K562 (cell line): ENCODE measurements around the gene COL4A2. TPM values are rescaled to one million over a fixed set of nuclear protein-coding genes. Genes with fewer than 3 reads are reported as not detected.
A peak's percentile ranks its signal among the peaks of the same experiment; 100 is the strongest.

Experiments
- ATAC-seq: fragments of 200-7000 bp; cut with Tn5 transposase; 3 replicates; pipeline ENCODE4 v1.9.1; 2020; ENCODE audit warnings: moderate library complexity
- BruUV-seq: library from RNA; stranded (reverse); fragments of 400-500 nt; replicated peaks from 2 replicates; lab custom pipeline; 2021; lab: Mats Ljungman, UMichigan
- CTCF ChIA-PET: fragments of 300-600 bp; formaldehyde crosslinking; extraction: SDS; loops from one replicate; lab custom pipeline; 2021; ENCODE audit warnings: low intra/inter-chr PET ratio; lab: Yijun Ruan, JAX
- POLR2A ChIA-PET: fragments of 300-600, 350-650 bp; sonication (Branson Sonifier 250); formaldehyde crosslinking; extraction: SDS; loops from one replicate; lab custom pipeline; 2021; ENCODE audit warnings: antibody characterized with exemption, inconsistent platforms; lab: Yijun Ruan, JAX
- DNase-seq, 4 experiments: peaks; one replicate each; pipeline versions ENCODE4 v3.0.0 to v3.0.0-alpha.2; 2011 to 2018; ENCODE audit warnings: low spot score in 3 of 4, mixed read lengths in 3 of 4; ENCODE audit errors: extremely low read depth in 1 of 4
- FAIRE-seq: peaks from 2 replicates; lab custom pipeline; 2011; peaks lifted over from hg19 to GRCh38; lab: Jason Lieb, UNC
- H2AFZ ChIP-seq: 2 replicates; pipeline ENCODE4 v1.6.0; 2011; ENCODE audit warnings: low read depth, low read length, control low read depth, inconsistent platforms
- H3K27ac ChIP-seq: fragments of 200-600 bp; 3 replicates; pipeline ENCODE4 v1.8.0; 2011; ENCODE audit warnings: low read depth, mild to moderate bottlenecking, control low read depth, inconsistent platforms, low read length, moderate library complexity, mixed read lengths; ENCODE audit errors: extremely low read depth
- H3K27me3 ChIP-seq, 2 experiments: fragments of 300-600 bp in 1 of 2; 2 replicates in 1 of 2; 3 replicates in 1 of 2; pipeline versions ENCODE4 v1.6.0 to v1.8.0; 2011; ENCODE audit warnings: inconsistent platforms in 2 of 2, low read length in 2 of 2, mild to moderate bottlenecking in 1 of 2, mixed read lengths in 1 of 2, moderate library complexity in 1 of 2; ENCODE audit not compliant: control insufficient read depth in 2 of 2, insufficient read depth in 2 of 2
- H3K36me3 ChIP-seq: fragments of 300-600 bp; 3 replicates; pipeline ENCODE4 v1.8.0; 2011; ENCODE audit warnings: mild to moderate bottlenecking, low read length, inconsistent platforms; ENCODE audit not compliant: control insufficient read depth, insufficient read depth
- H3K4me1 ChIP-seq, 2 experiments: fragments of 200-600 bp in 1 of 2; replicated peaks in 1 of 2; 2 replicates in 1 of 2; 3 replicates in 1 of 2; pipeline versions ENCODE4 v1.5.1 to v1.8.0; 2011; ENCODE audit warnings: inconsistent platforms in 2 of 2, low read length in 2 of 2, mild to moderate bottlenecking in 1 of 2, mixed read lengths in 1 of 2, moderate library complexity in 1 of 2; ENCODE audit not compliant: control insufficient read depth in 2 of 2, insufficient read depth in 2 of 2
- H3K4me2 ChIP-seq: 2 replicates; pipeline ENCODE4 v1.6.1; 2011; ENCODE audit warnings: low read length, control low read depth, inconsistent platforms, mixed read lengths; ENCODE audit not compliant: insufficient read depth
- H3K4me3 ChIP-seq: fragments of 200-600 bp; sonication (generic), shearing (Covaris generic); 2 replicates; pipeline ENCODE4 v1.5.1; 2016; ENCODE audit warnings: control low read depth, inconsistent platforms
- H3K79me2 ChIP-seq: fragments of 200-600 bp; 3 replicates; pipeline ENCODE4 v1.8.0; 2011; ENCODE audit warnings: low read length, inconsistent platforms; ENCODE audit not compliant: control insufficient read depth, insufficient read depth
- H3K9ac ChIP-seq, 2 experiments: 2 replicates each; pipeline versions ENCODE4 v1.6.0 to v1.6.1; 2011; ENCODE audit warnings: low read depth in 2 of 2, low read length in 2 of 2, control low read depth in 1 of 2, inconsistent platforms in 1 of 2, mild to moderate bottlenecking in 1 of 2, mixed read lengths in 1 of 2; ENCODE audit not compliant: insufficient read depth in 1 of 2
- H3K9me1 ChIP-seq: one replicate; pipeline ENCODE4 v1.6.0; 2011; ENCODE audit warnings: inconsistent platforms, mild to moderate bottlenecking, low read length, moderate library complexity; ENCODE audit not compliant: control insufficient read depth, insufficient read depth
- H3K9me3 ChIP-seq: replicated peaks from 2 replicates; pipeline ENCODE4 v1.5.1; 2011; ENCODE audit warnings: low read depth, low read length, inconsistent platforms; ENCODE audit not compliant: control insufficient read depth, insufficient read depth
- H4K20me1 ChIP-seq: replicated peaks from 2 replicates; pipeline ENCODE4 v1.6.1; 2011; ENCODE audit warnings: low read length, inconsistent platforms, mixed read lengths; ENCODE audit not compliant: control insufficient read depth, insufficient read depth
- C11orf30 ChIP-seq: fragments of 450-650 bp; IDR thresholded peaks from 2 replicates; pipeline ENCODE4 v1.6.1; 2016; ENCODE audit warnings: low read depth, mild to moderate bottlenecking
- CSDE1 ChIP-seq, 2 experiments: fragments of 450-650 bp; IDR thresholded peaks; 2 replicates each; pipeline ENCODE4 v1.6.1; 2016; ENCODE audit warnings: mild to moderate bottlenecking in 1 of 2
- FOXK2 ChIP-seq, 2 experiments: fragments of 450-650 bp; IDR thresholded peaks in 1 of 2; conservative IDR thresholded peaks in 1 of 2; 2 replicates each; pipeline ENCODE4 v1.6.1; 2016; ENCODE audit warnings: low read depth in 2 of 2, mild to moderate bottlenecking in 1 of 2
- KAT2B ChIP-seq: IDR thresholded peaks from one replicate; pipeline ENCODE4 v1.6.1; 2012; ENCODE audit warnings: low read depth, mild to moderate bottlenecking, control low read depth, inconsistent platforms, low read length, moderate library complexity
- KLF1 ChIP-seq: fragments of 450-650 bp; IDR thresholded peaks from 2 replicates; pipeline ENCODE4 v1.6.1; 2016; ENCODE audit warnings: missing genetic modification characterization, missing compliant biosample characterization
- MAFF ChIP-seq: IDR thresholded peaks from 2 replicates; pipeline ENCODE4 v1.6.1; 2012; ENCODE audit warnings: low read length, improper control_type of control experiment
- MAFG ChIP-seq: fragments of 450-650 bp; conservative IDR thresholded peaks from 2 replicates; pipeline ENCODE4 v1.6.1; 2016; ENCODE audit warnings: missing genetic modification characterization, missing compliant biosample characterization
- MAFK ChIP-seq: IDR thresholded peaks from 2 replicates; pipeline ENCODE4 v1.6.1; 2011; ENCODE audit warnings: low read length, improper control_type of control experiment
- NBN ChIP-seq: fragments of 450-650 bp; IDR thresholded peaks from 2 replicates; pipeline ENCODE4 v1.6.1; 2016; ENCODE audit warnings: low read depth, mild to moderate bottlenecking
- NFIC ChIP-seq: fragments of 450-650 bp; IDR thresholded peaks from 2 replicates; pipeline ENCODE4 v1.6.1; 2017; ENCODE audit warnings: mild to moderate bottlenecking, inconsistent platforms
- ZFP36 ChIP-seq: fragments of 150-350 bp; IDR thresholded peaks from 2 replicates; pipeline ENCODE4 v1.6.1; 2018; ENCODE audit warnings: low read length, low read depth; ENCODE audit not compliant: partially characterized antibody
- ZNF316 ChIP-seq: fragments of 450-650 bp; IDR thresholded peaks from 2 replicates; pipeline ENCODE4 v1.6.1; 2016
- WGBS: fragments of 100-300 bp; shearing (Covaris generic); methylation state at CpG from one replicate; pipeline ENCODE4 v1.1.6; 2016; ENCODE audit warnings: low coverage, mixed read lengths; ENCODE audit not compliant: insufficient coverage; ENCODE audit errors: missing lambda C conversion rate; 5-methylcytosine and 5-hydroxymethylcytosine counted together
- in situ Hi-C: fragments of 300-500 bp; cut with MboI; formaldehyde crosslinking; loops from 4 replicates; pipeline ENCODE4 v1.15.0; 2018; ENCODE audit warnings: inconsistent platforms, mixed read lengths
- intact Hi-C: fragments of 100-400 bp; cut with micrococcal nuclease; formaldehyde crosslinking; loops from 2 replicates; pipeline ENCODE4 v1.14.2; 2022
- polyA plus RNA-seq, 8 experiments: library from polyadenylated mRNA; depleted of rRNA in 4 of 8; stranded (reverse) in 5 of 8; unstranded in 3 of 8; fragments of >200 nt; fragmentation: Nextera tagmentation in 2 of 8; fragmentation: Illumina TruSeq in 1 of 8; extraction: Ambion mirVana in 2 of 8; extraction: Trizol in 1 of 8; gene quantifications; 2 replicates each; pipeline versions ENCODE4 v1.2.1 to v1.2.3, GENCODE V29; 2011 to 2014; ENCODE audit warnings: inconsistent platforms in 1 of 8, missing spikeins in 1 of 8
- total RNA-seq, 7 experiments: library from RNA; depleted of rRNA in 6 of 7; stranded (reverse); fragments of >200 nt in 6 of 7; fragmentation: Illumina TruSeq in 2 of 7; extraction: Trizol in 2 of 7; gene quantifications; 2 replicates each; pipeline versions ENCODE4 v1.2.1 to v1.2.3, GENCODE V29; 2011 to 2021; ENCODE audit warnings: low replicate concordance in 1 of 7

Gene COL4A2
- total and polyA plus RNA-seq, 9 of the 15 experiments (the other 6 are each of a cell fraction or from before 2014, with no cell fraction given) = 0.13 to 15.2 (median 8.1) TPM

DNA sequence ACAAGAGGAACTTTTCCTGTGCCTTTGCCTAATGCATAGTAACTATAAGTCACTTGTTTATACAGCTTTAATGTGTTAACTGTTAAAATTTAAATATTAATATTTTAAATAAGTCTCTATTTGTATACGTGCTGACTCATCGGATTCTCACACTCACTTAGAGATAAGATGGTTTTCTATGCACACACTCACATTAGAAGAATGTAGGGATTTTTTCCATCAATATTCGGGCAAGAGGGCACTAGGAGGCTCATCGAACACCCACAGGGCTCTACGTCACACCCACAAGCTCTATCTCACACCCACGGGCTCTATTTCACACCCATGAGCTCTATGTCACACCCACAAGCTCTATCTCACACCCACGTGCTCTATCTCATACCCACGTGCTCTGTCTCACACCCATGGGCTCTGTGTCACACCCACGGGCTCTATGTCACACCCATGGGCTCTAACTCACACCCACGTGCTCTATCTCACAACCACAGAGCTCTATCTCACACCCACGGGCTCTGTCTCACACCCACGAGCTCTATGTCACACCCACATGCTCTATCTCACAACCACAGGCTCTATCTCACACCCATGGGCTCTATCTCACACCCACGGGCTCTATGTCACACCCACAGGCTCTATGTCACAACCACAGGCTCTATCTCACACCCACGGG lies 73.4 kb downstream of the COL4A2 start:
- Histone ChIP-seq H3K9me1 (no peaks in the 10 kb centered on the region), H3K9ac (no peak overlapping the region), H3K4me3 (no peak overlapping the region), H4K20me1 (no peaks in the 10 kb centered on the region), H2AFZ (no peak overlapping the region), H3K79me2 (no peaks in the 10 kb centered on the region), H3K4me1 (no peaks in the 10 kb centered on the region), H3K27ac (no peak overlapping the region), H3K36me3 (no peaks in the 10 kb centered on the region), H3K27me3 (peaks cover 2 to 22% of the 10 kb centered on the region in 2 experiments; a peak in 3 of 5 replicates), H3K4me2 (no peak overlapping the region), H3K9me3 (no peaks in the 10 kb centered on the region)
- intact Hi-C loops (no loop called here), in situ Hi-C loops (no loop called here)
- DNase-seq = no peak
- ChIA-PET CTCF (no interaction called here), POLR2A (no interaction called here)
- BruUV-seq = no TSS peak
- TF ChIP-seq KLF1 (tag) (no peak), MAFG (tag) (peak; percentile 56; the same call in 1 of the 2 replicates), NBN (no peak), KAT2B (no peak), NFIC (no peak), ZFP36 (no peak), CSDE1 (IDR thresholded peaks at IDR 0.05) (no peak), ZNF316 (peak; percentile 69), C11orf30 (peak; percentile 48; the same call in 1 of the 2 replicates), FOXK2 (conservative IDR thresholded peaks at IDR 0.05 in 1 of 2, IDR thresholded peaks at IDR 0.05 in 1 of 2; ENCODE audit: low read depth in 2 of 2) (no peak), MAFF (peak; percentile 81), MAFK (peak; percentile 83)
- WGBS = 1% methylated on average over 12 of the region's 14 CpGs
- FAIRE-seq = no peak
- ATAC-seq = no peak
